ENCODE results near the gene GRIK3.
"Not testable (repeated sequence)": the region's sequence is repeated elsewhere in the genome, so short reads cannot be mapped to it uniquely, and the experiment has no call there.

GRIK3 gene

DNA sequence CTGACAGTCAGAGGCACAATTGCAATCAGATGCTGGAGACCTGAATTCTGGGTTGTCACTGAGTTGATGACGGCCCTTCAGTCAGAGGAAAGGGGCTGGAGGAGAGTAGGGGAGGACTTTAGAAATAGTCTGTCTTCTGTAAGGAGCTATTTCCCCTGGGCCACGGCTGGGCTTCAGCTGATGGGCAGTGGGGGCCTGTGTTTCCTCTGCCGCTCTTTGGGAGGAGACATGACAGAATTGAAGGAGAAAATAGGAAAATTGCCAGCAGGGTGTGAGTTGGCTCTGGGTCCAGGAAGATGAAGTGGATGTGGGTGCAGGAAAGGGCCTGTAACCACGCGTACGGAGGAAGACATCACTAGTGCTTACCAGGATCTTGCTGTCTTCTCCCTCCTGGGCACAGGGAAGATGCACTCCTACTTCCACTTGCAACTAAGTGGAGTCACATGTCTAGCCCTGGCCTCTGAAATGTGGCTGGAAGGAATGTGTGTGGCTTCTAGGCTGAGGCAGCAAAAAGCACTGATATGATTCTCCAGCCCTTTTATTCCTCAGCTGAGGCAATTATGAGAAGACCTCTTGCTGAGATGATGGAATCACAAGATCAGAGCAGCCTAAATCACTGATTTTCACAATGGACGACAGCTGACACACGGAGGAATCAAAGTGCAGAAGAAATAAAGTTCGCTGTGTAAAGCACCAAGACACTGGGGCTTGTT lies 250.0 kb downstream of the GRIK3 start:
- DNase-seq (ENCODE audit: low read depth): no peak

DNA sequence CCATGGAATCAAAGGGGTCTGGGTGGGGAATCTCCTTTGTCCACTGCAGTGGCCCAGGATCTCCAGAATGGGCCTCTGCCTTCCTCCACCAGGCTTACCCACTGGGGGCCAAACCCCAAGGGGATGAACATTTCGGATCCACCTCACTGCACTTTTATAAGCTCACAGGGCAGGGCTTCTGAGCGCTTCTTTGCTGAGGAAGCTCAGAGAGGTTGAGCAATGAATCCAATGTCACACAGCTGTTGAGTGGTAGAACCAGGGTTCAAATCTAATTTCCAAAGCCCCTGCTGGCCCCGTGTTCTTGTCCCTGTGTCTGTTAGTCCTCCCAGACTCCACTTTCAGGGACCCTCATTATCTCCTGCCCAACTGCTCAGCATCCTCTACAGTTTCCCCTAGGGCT lies 250.8 kb downstream of the GRIK3 start:
- no peak for DNase-seq (ENCODE audit: low read depth)

- DNase-seq (ENCODE audit: low read depth): no peak
Measured at GRCh38 chr1:36782785-36783184, 251.5 kb downstream of the GRIK3 start.

GRCh38 chr1:36782085-36782484 lies 252.2 kb downstream of the GRIK3 start:
- DNase-seq (ENCODE audit: low read depth): no peak

GRCh38 chr1:36781098-36781497 lies 253.2 kb downstream of the GRIK3 start:
- no peak for DNase-seq (ENCODE audit: low read depth)

DNA sequence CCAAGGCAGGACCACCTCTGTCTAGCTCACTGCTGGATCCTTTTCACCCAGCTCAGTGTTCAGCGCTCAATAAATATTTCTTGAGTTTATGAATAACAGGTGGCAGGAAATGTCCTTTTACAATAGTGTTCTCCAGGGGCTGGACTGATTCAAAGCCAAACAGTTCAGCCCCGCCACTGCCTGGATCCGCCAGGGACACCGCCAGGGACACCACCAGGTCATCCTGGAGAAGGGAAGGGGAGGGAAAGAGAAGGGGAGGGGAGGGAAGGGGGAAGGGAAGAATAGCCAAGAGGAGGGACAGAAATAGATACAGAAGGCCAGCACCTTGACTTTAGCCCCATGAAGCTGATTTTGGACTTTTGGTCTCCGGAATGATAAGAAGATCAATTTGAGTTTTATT lies 255.6 kb downstream of the GRIK3 start:
- no peak for DNase-seq (ENCODE audit: low read depth)

DNA sequence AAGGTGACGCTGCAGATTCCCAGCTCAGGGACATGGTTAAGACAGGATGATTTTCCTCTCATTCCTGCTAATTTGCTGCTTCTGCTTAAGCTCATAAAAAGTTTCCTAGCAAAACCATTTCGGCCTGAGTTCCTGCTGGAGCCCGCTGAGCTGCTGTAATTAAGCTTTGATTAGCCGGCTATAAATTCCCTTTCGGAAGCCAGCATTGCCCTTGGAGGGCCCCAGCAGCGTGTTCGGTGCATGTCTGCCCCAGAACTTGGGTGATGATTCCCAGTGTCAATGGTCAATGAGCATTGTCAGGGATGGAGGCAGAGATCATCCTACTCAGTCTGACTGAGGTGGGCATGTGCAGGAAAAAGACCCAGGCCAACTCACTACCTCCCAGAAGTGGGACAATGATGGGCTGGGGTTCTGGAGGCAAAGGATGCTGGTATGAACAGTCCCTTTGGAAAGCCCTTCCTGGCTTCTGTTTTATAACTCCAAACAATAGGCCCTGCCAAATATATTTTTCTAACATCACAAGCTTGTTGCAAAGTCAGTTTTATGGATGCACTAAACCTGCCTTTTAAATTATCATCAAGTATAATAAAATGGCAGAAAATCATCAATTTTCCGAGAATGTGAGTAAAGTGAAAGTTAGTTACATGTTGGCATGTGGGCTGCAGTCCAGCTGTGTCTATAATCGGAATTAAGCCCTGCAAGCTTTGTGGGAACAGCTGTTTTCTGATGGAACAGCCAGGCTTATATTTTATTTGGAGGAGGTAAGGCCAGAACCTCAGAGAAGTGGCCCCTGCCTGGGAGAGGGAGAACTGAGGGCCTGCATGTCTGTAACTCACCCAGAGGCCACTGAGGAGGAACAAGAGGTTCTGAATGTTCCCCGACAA lies 257.1 kb downstream of the GRIK3 start:
- no peak for DNase-seq (ENCODE audit: low read depth)

DNA sequence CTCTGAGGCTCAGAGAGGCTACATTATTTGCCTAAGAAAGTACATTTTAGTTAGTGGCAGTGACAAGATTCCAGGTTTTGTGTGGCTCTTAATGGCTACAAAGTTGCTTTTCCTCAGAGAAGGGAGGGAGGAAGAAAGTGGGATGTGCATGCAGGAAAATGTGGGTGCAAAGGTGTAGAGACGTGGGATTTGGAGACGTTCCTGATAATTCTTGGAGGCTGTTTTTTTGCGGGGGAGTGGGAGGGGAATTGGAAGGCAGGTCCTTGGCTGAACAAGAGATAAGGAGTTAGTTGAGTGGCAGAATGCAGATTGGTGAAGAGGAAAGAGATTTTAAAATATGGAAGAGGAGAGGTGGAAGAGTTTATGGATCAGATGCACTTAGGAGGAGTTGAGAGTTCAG lies 258.1 kb downstream of the GRIK3 start:
- no peak for DNase-seq (ENCODE audit: low read depth)

DNA sequence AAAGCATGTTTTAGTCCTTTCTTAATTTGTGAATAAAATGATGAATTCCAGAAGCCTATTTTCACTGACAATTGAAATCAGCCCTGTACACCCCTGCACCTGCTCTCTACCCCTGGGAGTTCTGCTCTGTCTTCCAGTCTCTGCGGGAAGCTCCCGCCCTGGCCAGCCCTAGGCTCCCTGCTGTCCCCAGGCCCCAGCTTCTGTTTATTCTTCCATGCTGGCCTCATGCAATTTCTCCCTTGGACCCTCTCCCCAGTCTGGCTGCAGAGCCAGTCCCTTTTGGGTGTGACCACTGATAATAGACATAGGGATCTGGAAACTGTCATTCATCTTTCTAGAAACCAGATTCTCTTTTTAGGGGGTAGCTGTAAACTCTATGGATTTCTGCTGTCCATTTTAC lies 258.6 kb downstream of the GRIK3 start:
- no peak for DNase-seq (ENCODE audit: low read depth)

DNA sequence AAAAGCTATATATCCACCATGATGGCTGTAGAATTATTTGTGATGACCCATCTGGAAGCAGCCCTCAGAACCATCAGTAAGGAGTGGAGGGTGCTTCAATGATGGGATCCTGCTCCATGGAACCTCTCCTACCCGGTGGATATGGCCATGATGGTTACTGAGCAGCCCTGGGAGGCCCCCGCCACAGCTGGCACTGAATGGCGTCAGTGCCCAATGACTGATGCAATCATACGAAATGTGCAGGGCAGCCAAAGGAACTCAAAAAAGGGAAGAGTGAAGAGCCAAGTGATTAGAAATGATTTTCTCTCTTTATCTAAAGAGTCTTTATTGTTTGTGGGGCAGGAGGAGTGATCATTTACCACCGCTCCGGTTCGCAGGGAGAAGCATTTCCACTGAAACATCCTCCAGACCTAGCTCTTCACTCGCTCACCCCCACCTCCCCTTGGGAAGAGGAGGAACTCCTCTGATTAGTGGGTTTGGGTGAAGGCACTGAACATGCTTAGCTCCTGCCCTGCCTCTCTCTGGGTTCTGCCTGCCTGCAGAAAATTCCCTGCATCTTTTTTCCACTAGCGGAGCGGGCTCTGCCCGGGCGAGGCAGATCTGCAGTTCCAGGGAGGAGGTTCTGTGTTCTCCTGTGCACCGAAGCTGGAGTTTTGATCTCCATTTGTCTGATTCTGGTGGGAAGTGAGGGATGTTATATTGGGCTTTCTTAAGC lies 260.3 kb downstream of the GRIK3 start:
- no peak for DNase-seq (ENCODE audit: low read depth)

GRCh38 chr1:36772647-36773495 lies 261.4 kb downstream of the GRIK3 start:
- DNase-seq (ENCODE audit: low read depth): no peak

- DNase-seq (ENCODE audit: low read depth): no peak
Measured at GRCh38 chr1:36771660-36772284, 262.5 kb downstream of the GRIK3 start.

GRCh38 chr1:36771240-36771639 lies 263.1 kb downstream of the GRIK3 start:
- DNase-seq (ENCODE audit: low read depth): no peak

DNA sequence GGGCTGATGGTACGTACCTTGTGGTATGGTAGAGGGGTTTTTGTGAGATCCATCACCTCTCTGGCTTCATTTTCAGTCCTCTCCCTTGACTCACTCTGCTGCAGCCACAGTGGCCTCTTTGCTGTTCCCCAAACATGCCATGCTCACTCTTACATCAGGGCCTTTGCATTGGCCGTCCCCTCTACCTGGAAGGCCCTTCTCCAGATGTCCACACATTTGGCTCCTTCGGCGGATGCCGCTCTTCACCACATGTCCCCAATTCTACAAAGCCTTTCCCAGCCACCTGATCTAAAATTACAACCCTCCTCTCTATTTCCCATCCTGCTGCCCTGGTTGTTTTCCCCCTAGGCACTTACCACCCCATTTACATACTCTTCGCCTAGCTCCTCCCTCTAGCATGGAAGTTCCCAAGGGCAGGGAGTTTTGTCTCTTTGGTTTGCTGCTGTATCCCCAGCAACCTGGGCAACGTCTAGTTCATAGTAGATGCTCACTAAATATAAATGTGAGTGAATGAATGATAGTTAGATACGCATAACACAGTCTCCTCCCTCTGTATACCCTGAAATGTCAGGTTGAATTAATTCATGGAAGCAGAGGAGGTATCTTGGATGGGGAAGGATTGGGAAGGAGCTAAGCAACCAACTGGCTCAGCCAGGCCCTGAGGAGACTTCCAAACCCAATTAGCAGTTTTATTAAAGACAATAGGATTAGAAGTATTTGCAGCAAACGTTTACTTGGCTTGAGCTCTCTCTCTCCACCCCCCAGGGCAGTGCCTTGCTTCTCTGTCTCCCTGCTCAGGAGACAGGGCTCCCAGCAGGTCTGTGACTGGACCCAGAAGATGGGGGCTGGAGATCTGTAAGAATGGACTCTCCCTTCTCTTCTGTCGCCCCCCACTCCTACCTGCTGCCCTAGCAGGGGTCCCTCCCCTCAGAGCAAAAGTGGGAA lies 264.2 kb downstream of the GRIK3 start:
- DNase-seq (ENCODE audit: low read depth): no peak

- no peak for DNase-seq (ENCODE audit: low read depth)
Measured at GRCh38 chr1:36768486-36769178, 265.7 kb downstream of the GRIK3 start.

DNA sequence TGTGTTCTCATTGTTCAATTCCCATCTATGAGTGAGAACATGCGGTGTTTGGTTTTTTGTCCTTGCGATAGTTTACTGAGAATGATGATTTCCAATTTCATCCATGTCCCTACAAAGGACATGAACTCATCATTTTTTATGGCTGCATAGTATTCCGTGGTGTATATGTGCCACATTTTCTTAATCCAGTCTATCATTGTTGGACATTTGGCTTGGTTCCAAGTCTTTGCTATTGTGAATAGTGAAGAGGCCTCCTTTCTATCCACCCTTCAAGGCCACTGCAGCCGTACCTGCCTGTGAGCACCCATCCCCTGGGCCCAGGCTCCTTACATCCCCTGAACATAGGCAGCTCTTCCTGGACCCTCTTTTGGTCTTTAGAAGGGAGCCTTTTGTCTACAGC lies 266.9 kb downstream of the GRIK3 start:
- DNase-seq (ENCODE audit: low read depth): not testable (repeated sequence)

- no peak for DNase-seq (ENCODE audit: low read depth)
Measured at GRCh38 chr1:36766481-36766880, 267.8 kb downstream of the GRIK3 start.

- no peak for DNase-seq (ENCODE audit: low read depth)
Measured at GRCh38 chr1:36765785-36766300, 268.5 kb downstream of the GRIK3 start.

DNA sequence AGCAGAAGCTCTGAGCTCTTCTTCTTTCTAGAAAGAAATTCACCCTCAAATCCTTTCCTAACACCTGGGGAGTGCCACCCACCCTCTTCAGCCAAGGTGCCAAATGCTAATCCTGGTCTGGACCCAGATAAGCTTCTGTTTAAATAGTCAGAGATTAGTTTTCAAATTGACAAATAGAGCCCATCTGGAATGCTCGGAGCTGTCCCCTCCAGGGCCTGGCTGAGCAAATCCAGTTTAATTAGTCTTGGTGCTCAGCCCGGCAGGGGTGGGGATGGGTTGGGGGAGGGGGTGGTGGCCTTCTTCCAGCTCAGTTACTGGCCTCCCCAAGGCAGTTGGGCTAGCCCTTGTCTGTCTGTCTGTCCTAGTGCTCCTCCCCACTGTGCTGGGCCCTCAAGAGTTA lies 269.5 kb downstream of the GRIK3 start:
- DNase-seq (ENCODE audit: low read depth): no peak
